ENCODE data around the gene POLD3.

DNA sequence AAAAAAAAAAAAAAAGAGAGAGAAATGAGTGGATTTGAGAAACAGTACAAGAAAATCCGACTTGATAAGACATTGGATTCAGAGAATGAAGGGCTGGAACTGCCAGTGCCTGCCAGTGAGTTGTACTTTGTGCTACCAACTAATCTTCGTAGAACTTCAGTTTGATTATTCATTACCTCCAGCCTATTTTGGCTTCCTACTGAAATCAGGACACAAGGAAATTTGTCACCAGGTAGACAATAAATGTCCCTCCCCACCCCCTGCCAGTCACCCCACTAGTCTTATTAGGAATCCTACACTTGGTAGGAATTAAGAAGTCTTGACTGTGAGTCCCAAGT is 21.4 kb upstream of the POLD3 start:
- TF ChIP-seq CTCF (IDR thresholded peaks at IDR 0.05) (no peak), EP300 (IDR thresholded peaks at IDR 0.05; ENCODE audit: low read depth) (no peak), POLR2A (IDR thresholded peaks at IDR 0.05) (no peak)

Measured in transverse colon (tissue), 3 donors.